ENCODE measurements around the gene ZNF865.
A peak's percentile ranks its signal among the peaks of the same experiment; 100 is the strongest.

ZNF865 gene

GRCh38 chr19:55647732-55648584 lies 42.5 kb downstream of the ZNF865 start, which contains the start of gene CCDC106:
CCDC106 (plus strand) TSS chr19:55648212; CDS start chr19:55649047, 835 bp downstream.
- peak; percentile 57 to 81 for DNase-seq

GRCh38 chr19:55648585-55649267 lies 43.3 kb downstream of the ZNF865 start:
- peak in 1 of 2 experiments; percentile 17 for DNase-seq

DNA sequence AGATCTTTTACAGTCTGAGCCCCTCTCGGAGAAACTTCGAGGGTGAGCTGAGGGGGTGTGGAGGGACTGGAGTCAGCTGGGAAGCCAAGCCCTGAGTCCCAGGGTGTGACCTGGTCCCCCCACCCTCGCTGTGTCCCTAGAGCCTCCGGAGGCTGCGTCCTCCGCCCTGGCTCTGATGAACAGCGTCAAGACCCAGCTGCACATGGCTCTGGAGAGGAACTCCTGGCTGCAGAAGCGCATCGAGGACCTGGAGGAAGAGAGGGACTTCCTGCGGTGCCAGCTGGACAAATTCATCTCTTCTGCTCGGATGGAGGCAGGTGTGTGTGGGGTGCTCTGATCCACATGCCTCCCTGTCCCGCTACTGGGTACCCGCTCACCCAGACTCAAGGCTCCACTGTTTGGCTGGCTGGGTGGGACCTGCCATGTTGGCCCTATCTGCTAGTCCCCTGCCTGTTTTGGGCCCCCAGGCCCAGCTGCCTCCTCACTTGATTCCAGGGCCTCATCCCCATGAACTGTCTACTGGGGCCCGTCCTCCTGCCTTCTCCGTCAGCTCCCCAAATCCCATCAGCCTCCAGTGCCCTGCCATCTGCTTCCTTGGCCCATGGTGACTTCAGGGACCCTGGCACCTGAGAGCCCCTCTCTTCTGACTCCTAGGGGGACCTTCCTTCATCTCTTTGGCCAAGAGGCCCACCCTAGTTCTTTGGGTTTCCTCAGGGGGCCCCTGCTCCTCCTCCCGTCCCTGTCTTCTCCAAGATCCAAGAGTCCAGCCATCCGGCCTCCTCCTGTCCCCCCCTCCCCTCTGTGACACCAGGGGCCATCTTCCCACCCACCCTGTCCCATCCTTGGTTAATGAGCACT lies 44.0 kb downstream of the ZNF865 start:
- no peak for DNase-seq

GRCh38 chr19:55650126-55650557 lies 44.7 kb downstream of the ZNF865 start:
- no peak for DNase-seq

DNA sequence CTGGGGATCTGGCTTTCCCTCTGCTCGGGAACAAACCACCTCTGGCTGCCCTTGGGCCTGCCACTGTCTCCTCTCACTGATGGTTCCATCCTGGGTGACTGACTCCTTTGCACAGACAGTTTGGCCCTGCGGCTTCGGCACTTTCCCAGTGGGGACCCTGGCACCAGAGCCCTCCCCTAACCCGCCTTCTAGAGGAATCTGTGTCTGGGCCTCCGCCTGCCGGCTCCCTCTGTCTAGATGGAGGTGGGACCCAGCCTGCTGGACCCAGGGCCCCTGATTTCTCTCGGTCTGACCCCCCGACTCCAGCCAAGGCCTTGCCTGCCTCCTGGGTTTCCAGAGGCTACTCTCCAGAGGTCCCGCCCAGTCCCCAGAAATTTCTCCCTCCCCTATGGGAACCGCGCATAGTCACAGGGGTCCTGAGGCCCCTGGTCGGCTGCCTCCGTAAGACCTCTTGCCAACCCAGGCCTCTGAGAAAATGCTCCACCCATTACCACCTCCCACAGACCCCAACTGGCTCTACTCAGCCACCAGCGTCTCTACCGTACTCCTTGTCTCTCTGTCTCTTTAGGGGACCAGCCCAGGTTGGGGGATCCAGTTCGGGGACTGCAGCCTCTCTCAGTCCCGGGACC lies 45.3 kb downstream of the ZNF865 start:
- no peak for DNase-seq

DNA sequence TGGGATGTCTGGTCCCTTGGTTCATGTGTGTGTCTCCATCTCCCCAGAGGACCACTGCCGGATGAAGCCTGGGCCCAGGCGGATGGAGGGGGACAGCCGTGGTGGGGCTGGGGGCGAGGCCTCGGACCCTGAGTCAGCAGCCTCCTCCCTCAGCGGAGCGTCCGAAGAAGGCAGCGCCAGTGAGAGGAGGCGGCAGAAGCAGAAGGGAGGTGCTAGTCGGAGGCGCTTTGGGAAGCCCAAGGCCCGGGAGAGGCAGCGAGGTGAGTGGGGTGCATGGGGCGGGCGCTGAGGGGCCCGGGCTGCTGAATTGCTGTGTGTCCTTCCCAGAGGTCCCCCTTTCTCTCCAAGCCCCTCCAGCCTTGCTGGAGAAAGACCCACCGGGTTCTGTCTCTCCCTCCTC lies 45.8 kb downstream of the ZNF865 start:
- DNase-seq: no peak

GRCh38 chr19:55652311-55653128 lies 47.1 kb downstream of the ZNF865 start:
- no peak for DNase-seq

- peak; percentile 100 for DNase-seq
Observed at GRCh38 chr19:55653651-55654322, 48.3 kb downstream of the ZNF865 start.

- peak; percentile 99 to 100 for DNase-seq
Observed at GRCh38 chr19:55654323-55654867, 48.9 kb downstream of the ZNF865 start.

- DNase-seq: peak; percentile 85 to 96
Observed at GRCh38 chr19:55654868-55655647, 49.6 kb downstream of the ZNF865 start, which contains the start of gene U2AF2. U2AF2 (plus strand) TSS chr19:55655035; CDS start chr19:55655105, 70 bp downstream.

- no peak for DNase-seq
Observed at GRCh38 chr19:55655648-55656040, 50.2 kb downstream of the ZNF865 start.

DNA sequence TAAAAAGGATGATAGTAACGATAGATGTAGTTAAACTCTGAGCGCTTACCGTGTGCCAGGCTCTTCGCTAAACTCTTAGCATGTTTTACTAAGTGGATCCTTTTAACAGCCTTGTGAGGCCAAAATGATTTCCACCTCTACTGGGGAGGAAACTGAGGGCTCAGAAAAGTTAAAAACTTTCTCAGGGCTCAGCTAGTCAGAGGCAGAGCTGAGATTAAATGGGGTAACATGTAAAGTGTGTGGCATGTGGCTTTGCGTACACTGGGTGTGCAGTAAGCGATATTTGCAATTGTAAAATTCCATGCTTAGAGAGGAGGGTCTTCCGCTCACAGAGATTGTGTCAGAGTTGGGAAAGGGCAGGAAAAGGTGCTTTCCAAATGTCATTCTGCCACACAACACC lies 51.1 kb downstream of the ZNF865 start:
- no peak for DNase-seq

DNA sequence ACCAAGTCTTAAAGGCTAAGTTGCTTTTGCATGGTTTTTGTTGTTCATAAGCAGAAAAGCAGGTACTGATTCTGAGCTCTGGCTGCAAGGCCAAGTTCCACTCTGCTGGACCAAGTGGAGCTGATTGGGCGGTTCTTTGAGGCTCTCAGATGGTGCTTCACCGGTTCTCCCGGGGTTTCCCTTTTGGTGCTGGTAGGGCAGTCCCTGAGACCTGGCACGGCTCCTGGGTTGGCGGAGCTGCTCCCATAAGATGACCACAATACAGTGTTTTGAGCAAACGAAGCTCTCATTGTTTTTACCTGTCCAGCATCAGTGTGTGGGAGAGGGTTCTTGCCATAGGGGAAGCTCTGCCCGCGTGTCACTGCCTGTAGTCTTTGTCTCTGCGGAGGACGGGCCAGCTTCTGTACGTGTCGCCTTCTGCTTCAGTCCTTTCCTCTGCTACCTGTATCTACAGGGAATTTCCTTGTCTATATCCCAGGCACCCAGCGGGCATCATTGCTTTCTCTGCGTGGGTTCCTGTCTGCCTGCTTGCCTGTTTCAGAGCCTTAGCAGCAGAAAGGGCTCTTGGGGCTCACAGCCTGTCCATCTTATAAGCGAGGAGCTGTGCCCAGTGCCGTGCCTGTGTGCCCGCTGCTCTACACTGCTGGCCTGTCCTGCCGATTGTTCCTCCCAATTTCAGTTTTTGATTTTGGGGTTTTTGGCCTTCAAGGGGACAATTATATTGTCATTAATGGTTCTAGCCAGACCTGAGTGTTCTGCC lies 51.7 kb downstream of the ZNF865 start:
- no peak for DNase-seq

GRCh38 chr19:55658846-55659459 lies 53.5 kb downstream of the ZNF865 start:
- DNase-seq: no peak

GRCh38 chr19:55659822-55660221 lies 54.4 kb downstream of the ZNF865 start:
- DNase-seq: no peak

- no peak for DNase-seq
Observed at GRCh38 chr19:55660404-55660803, 55.0 kb downstream of the ZNF865 start.

DNA sequence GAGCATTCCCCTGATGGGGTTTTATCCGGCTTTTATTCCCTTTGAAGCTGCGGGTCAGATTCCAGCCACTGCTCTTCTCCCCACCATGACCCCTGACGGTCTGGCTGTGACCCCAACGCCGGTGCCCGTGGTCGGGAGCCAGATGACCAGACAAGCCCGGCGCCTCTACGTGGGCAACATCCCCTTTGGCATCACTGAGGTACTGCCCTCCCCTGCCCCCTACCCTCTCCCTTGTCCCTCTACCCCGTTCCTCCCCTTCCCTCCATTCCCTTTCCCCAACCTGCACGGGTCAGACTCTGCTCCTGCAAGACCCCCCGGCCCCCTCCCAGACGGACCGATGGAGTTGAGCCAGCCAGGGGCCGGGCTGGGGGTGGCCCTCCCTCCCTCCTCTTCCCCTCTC lies 55.5 kb downstream of the ZNF865 start:
- no peak for DNase-seq

DNA sequence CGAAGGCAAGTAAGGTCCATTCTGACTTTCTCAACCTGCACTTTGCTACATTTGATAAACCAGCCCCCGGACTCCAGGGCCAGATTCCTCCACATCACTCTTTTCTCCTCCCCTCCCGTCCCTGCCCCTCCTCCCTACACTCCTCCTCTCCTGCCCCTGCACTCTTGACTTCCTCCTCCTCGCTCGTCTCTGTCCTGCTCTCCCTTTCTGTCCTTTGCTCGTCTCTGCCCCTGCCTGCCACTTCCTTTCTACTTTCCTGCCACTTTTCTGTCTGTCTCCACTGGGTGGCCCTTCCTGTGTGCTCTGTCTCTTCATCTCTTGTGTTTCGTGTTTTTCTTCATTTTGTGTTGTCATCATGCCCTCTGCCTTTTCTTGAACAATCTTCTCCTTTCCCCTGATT lies 56.4 kb downstream of the ZNF865 start:
- no peak for DNase-seq
